ENCODE measurements around the gene CTIF. TPM values are rescaled to one million over a fixed set of nuclear protein-coding genes. Genes with fewer than 3 reads are reported as not detected.

CTIF gene
- total RNA-seq, 6 donors from 2014 or later: 32.1 to 62.4 (median 47.8) TPM

GRCh38 chr18:48910972-48911545 lies 372.2 kb downstream of the CTIF start:
- ATAC-seq (ENCODE audit: low FRiP score in 2 of 2): no peak
- H3K36me3 ChIP-seq: no peaks in the 10 kb centered on the region
- 96% methylated on average over 10 to 17 of the region's 17 CpGs for WGBS, 2 donors
- TF ChIP-seq POLR2A (IDR thresholded peaks at IDR 0.05) (no peak), CTCF (IDR thresholded peaks at IDR 0.05) (no peak), POLR2AphosphoS5 (IDR thresholded peaks at IDR 0.05) (no peak), EP300 (IDR thresholded peaks at IDR 0.05) (no peak)
- no peak overlapping the region for H3K27ac ChIP-seq
- no peaks in the 10 kb centered on the region for H3K27me3 ChIP-seq
- no peak for DNase-seq
- H3K4me1 ChIP-seq: peaks cover 8 to 18% (median 11%) of the 10 kb centered on the region in 4 donors
- H3K4me3 ChIP-seq: no peak overlapping the region
- no peaks in the 10 kb centered on the region for H3K9me3 ChIP-seq

Small RNAs within 50 kb of the gene (small RNA-seq; reads per million reads assigned to genes)
- gene MIR4743: 0 reads per million in 4 donors

Other genes with a start within 250 kb of the CTIF start
- 10 to 100 TPM in 5 of 6 donors, 1 to 10 TPM in 1; 6.1 to 18.1 (median 12.2) TPM for gene ZBTB7C, start 129.6 kb upstream of the CTIF start, total RNA-seq